HCT116 (cell line): ENCODE results near the gene NR2E3.

Experiments
- CTCF ChIP-seq, 3 experiments: fragments of 200-600 bp in 1 of 3; sonication (generic) in 1 of 3; IDR thresholded peaks in 2 of 3; conservative IDR thresholded peaks in 1 of 3; 2 replicates each; pipeline ENCODE4 v1.5.1; 2012 to 2017; ENCODE audit warnings: low read depth in 2 of 3, low read length in 2 of 3, antibody characterized with exemption in 1 of 3, borderline replicate concordance in 1 of 3, control low read depth in 1 of 3, mild to moderate bottlenecking in 1 of 3, mixed read lengths in 1 of 3, mixed run types in 1 of 3, moderate library complexity in 1 of 3; ENCODE audit not compliant: insufficient read depth in 1 of 3
- POLR2A ChIP-seq: IDR thresholded peaks from 2 replicates; pipeline ENCODE4 v1.7.0; 2011; ENCODE audit warnings: borderline replicate concordance; ENCODE audit not compliant: insufficient read depth, insufficient read length; ENCODE audit errors: extremely low read depth
- POLR2AphosphoS5 ChIP-seq: IDR thresholded peaks from 2 replicates; pipeline ENCODE4 v1.6.1; 2011; ENCODE audit warnings: mild to moderate bottlenecking, low read depth, low read length, moderate library complexity
- SP1 ChIP-seq: IDR thresholded peaks from 2 replicates; pipeline ENCODE4 v1.6.1; 2012; ENCODE audit warnings: low read depth
- YY1 ChIP-seq: IDR thresholded peaks from 2 replicates; pipeline ENCODE4 v1.6.1; 2011; ENCODE audit warnings: low read length, low read depth, moderate library complexity, mild to moderate bottlenecking; ENCODE audit not compliant: insufficient replicate concordance; ENCODE audit errors: extremely low read depth
- ZNF274 ChIP-seq: fragments of 200-500 bp; sonication (Bioruptor generic); IDR thresholded peaks from 2 replicates; pipeline ENCODE4 v1.6.1; 2014; ENCODE audit warnings: mild to moderate bottlenecking, low read depth, low read length, inconsistent platforms

- TF ChIP-seq CTCF (IDR thresholded peaks at IDR 0.05 in 2 of 3, conservative IDR thresholded peaks at IDR 0.05 in 1 of 3; ENCODE audit: borderline replicate concordance in 1 of 3, insufficient read depth in 1 of 3, low read depth in 2 of 3, low read length in 2 of 3) (no peak), POLR2AphosphoS5 (no peak), POLR2A (no peak), ZNF274 (no peak), SP1 (no peak), YY1 (no peak)
These were observed 27.8 kb upstream of the NR2E3 start for GRCh38 chr15:71782422-71783165.
